ENCODE results near the gene SEC23IP. TPM values are rescaled to one million over a fixed set of nuclear protein-coding genes. Genes with fewer than 3 reads are reported as not detected.
A peak's percentile ranks its signal among the peaks of the same experiment; 100 is the strongest.

The SEC23IP gene
- 29.0 TPM for total RNA-seq (2013)
- polyA plus RNA-seq: 10 to 100 TPM; 11.5 to 43.8 (median 42.0) TPM
- polyA minus RNA-seq: 10.3 and 18.0 TPM in 2 replicates
- 21.0 to 51.7 (median 39.5) reads per million in 11 experiments for total RNA-seq

GRCh38 chr10:119892188-119893065 is at the start of gene SEC23IP:
TSS of gene SEC23IP (plus strand) at chr10:119892730. CDS start at chr10:119892783, 53 bp downstream.
- Mint-ChIP-seq H3K27me3 (ENCODE audit: low read depth in 3 of 3) (peaks cover 0 to 1% (median 0%) of the 10 kb centered on the region in 3 donors), H3K27ac (peak within 1 kb of the TSS; percentile 91 to 97 (median 93)), H3K4me1 (peaks cover 53% of the 10 kb centered on the region), H3K9me3 (peaks cover 2 to 6% (median 4%) of the 10 kb centered on the region in 7 donors), H3K36me3 (peaks cover 8 to 21% of the 10 kb centered on the region in 2 donors), H3K4me3 (peak within 1 kb of the TSS; percentile 92 to 99)
- H2AFZ ChIP-seq (ENCODE audit: insufficient read depth, low read depth, low read length, poor library complexity, severe bottlenecking): peak within 1 kb of the TSS; percentile 96
- peaks cover 30% of the 10 kb centered on the region for H4K20me1 ChIP-seq (ENCODE audit: insufficient read depth, low read length)
- peaks cover 0 to 4% of the 10 kb centered on the region in 2 donors for H3K9me3 ChIP-seq (replicated peaks in 1 of 2; ENCODE audit: control insufficient read depth in 1 of 2, insufficient read depth in 1 of 2, low read length in 2 of 2)
- peaks cover 56% of the 10 kb centered on the region for H3K79me2 ChIP-seq (ENCODE audit: insufficient read depth, low read length)
- WGBS (ENCODE audit: insufficient coverage): 0% methylated on average over 45 of the region's 61 CpGs
- peaks cover 0 to 9% of the 10 kb centered on the region in 2 donors for H3K36me3 ChIP-seq (replicated peaks in 1 of 2; ENCODE audit: control insufficient read depth in 1 of 2, insufficient read depth in 2 of 2, low read length in 2 of 2)
- no peaks in the 10 kb centered on the region for H3K27me3 ChIP-seq (ENCODE audit: control insufficient read depth in 2 of 2, insufficient read depth in 2 of 2, low read length in 2 of 2)
- H3K9ac ChIP-seq (ENCODE audit: insufficient read depth, low read length, poor library complexity, severe bottlenecking): peak within 1 kb of the TSS; percentile 87
- H3K4me1 ChIP-seq (ENCODE audit: control insufficient read depth in 1 of 2, insufficient read depth in 2 of 2, low read length in 2 of 2): peaks cover 38 to 57% of the 10 kb centered on the region in 2 donors
- intact Hi-C loops (cut with micrococcal nuclease): loop anchor here (2.0 to 10.0 kb wide), 3 partner anchors 20 to 298 kb away; partner anchors contain the start of genes TIAL1 (in 2 of the 2) and MCMBP (in 1 of the 2)
- H3K4me2 ChIP-seq (replicated peaks; ENCODE audit: extremely low read depth, low read length, poor library complexity, severe bottlenecking): peak within 1 kb of the TSS; percentile 87
- peak; percentile 95 to 97 (median 96) for DNase-seq
- H3K4me3 ChIP-seq (replicated peaks in 1 of 3; ENCODE audit: low read depth in 2 of 3, low read length in 3 of 3): peak within 1 kb of the TSS; percentile 85 to 97 (median 87)
- no peak for TF ChIP-seq CTCF (IDR thresholded peaks at IDR 0.05)
- peak within 1 kb of the TSS; percentile 76 to 94 for H3K27ac ChIP-seq (ENCODE audit: low read depth in 1 of 2, low read length in 2 of 2)

GRCh38 chr10:119845656-119846055 is 46.9 kb upstream of the SEC23IP start:
- H3K27ac ChIP-seq (ENCODE audit: low read depth in 1 of 2, low read length in 2 of 2): peak overlapping the region in 1 of 2 donors; percentile 60
- H3K79me2 ChIP-seq (ENCODE audit: insufficient read depth, low read length): peaks cover 56% of the 10 kb centered on the region
- peaks cover 62 to 95% of the 10 kb centered on the region in 2 donors for H3K36me3 ChIP-seq (replicated peaks in 1 of 2; ENCODE audit: control insufficient read depth in 1 of 2, insufficient read depth in 2 of 2, low read length in 2 of 2)
- no CpG with 5 or more reads among the region's 1 CpG for WGBS (ENCODE audit: insufficient coverage)
- no peak overlapping the region for H3K4me3 ChIP-seq (replicated peaks in 1 of 3; ENCODE audit: low read depth in 2 of 3, low read length in 3 of 3)
- Mint-ChIP-seq H3K4me1 (peaks cover 43% of the 10 kb centered on the region), H3K27ac (peak overlapping the region; percentile 51 to 87 (median 79)), H3K9me3 (peaks cover 0 to 6% (median 0%) of the 10 kb centered on the region in 7 donors), H3K27me3 (ENCODE audit: low read depth in 3 of 3) (no peaks in the 10 kb centered on the region), H3K36me3 (peaks cover 72 to 87% of the 10 kb centered on the region in 2 donors), H3K4me3 (no peak overlapping the region)
- peak in 2 of 3 donors; percentile 43 to 57 for DNase-seq
- peaks cover 76% of the 10 kb centered on the region for H4K20me1 ChIP-seq (ENCODE audit: insufficient read depth, low read length)
- no peak for TF ChIP-seq CTCF (IDR thresholded peaks at IDR 0.05)
- H3K27me3 ChIP-seq (ENCODE audit: control insufficient read depth in 2 of 2, insufficient read depth in 2 of 2, low read length in 2 of 2): no peaks in the 10 kb centered on the region
- H2AFZ ChIP-seq (ENCODE audit: insufficient read depth, low read depth, low read length, poor library complexity, severe bottlenecking): no peak overlapping the region
- H3K4me1 ChIP-seq (ENCODE audit: control insufficient read depth in 1 of 2, insufficient read depth in 2 of 2, low read length in 2 of 2): peaks cover 7 to 32% of the 10 kb centered on the region in 2 donors
- intact Hi-C loops (cut with micrococcal nuclease): no loop called here
- no peak overlapping the region for H3K9ac ChIP-seq (ENCODE audit: insufficient read depth, low read length, poor library complexity, severe bottlenecking)
- no peak overlapping the region for H3K4me2 ChIP-seq (replicated peaks; ENCODE audit: extremely low read depth, low read length, poor library complexity, severe bottlenecking)
- H3K9me3 ChIP-seq (replicated peaks in 1 of 2; ENCODE audit: control insufficient read depth in 1 of 2, insufficient read depth in 1 of 2, low read length in 2 of 2): no peaks in the 10 kb centered on the region
